Vagina (tissue), 2 donors: Measurements from ENCODE around the gene IRF2.

ENCODE experiments used
- POLR2A ChIP-seq, 2 donors: fragments of 450-650 bp; IDR thresholded peaks; one replicate each; pipeline ENCODE4 v1.6.1; 2017; ENCODE audit warnings: antibody characterized with exemption in 2 of 2, mild to moderate bottlenecking in 2 of 2, moderate library complexity in 2 of 2
- TF ChIP-seq, protein P1 (sequence below), 3 experiments: fragments of 450-650 bp in 2 of 3; fragments of 200-600 bp in 1 of 3; sonication (generic) in 1 of 3; IDR thresholded peaks; one replicate each; pipeline ENCODE4 v1.5.1; 2017 to 2019; ENCODE audit warnings: antibody characterized with exemption in 3 of 3, mild to moderate bottlenecking in 2 of 3, moderate library complexity in 2 of 3

GRCh38 chr4:184457535-184458249 is 16.7 kb downstream of the IRF2 start:
- TF ChIP-seq, protein P1, sequence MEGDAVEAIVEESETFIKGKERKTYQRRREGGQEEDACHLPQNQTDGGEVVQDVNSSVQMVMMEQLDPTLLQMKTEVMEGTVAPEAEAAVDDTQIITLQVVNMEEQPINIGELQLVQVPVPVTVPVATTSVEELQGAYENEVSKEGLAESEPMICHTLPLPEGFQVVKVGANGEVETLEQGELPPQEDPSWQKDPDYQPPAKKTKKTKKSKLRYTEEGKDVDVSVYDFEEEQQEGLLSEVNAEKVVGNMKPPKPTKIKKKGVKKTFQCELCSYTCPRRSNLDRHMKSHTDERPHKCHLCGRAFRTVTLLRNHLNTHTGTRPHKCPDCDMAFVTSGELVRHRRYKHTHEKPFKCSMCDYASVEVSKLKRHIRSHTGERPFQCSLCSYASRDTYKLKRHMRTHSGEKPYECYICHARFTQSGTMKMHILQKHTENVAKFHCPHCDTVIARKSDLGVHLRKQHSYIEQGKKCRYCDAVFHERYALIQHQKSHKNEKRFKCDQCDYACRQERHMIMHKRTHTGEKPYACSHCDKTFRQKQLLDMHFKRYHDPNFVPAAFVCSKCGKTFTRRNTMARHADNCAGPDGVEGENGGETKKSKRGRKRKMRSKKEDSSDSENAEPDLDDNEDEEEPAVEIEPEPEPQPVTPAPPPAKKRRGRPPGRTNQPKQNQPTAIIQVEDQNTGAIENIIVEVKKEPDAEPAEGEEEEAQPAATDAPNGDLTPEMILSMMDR (IDR thresholded peaks at IDR 0.05) = no peak
- no peak for TF ChIP-seq POLR2A (IDR thresholded peaks at IDR 0.05)
